Subcutaneous preadipocyte (primary cell): ENCODE measurements around the gene DSN1. TPM values are rescaled to one million over a fixed set of nuclear protein-coding genes. Genes with fewer than 3 reads are reported as not detected.

Source experiments
- total RNA-seq: library from RNA; depleted of rRNA; stranded (reverse); fragments of >200 nt; gene quantifications from 2 replicates; pipeline ENCODE4 v1.2.3, GENCODE V29; 2012

The DSN1 gene
- 12.5 and 22.5 TPM in 2 replicates for total RNA-seq

GRCh38 chr20:36773597-36774390 lies at the start of gene DSN1:
Gene DSN1, minus strand, starts transcription at chr20:36773763. Its CDS starts 2,305 bp downstream, at chr20:36771458.

GRCh38 chr20:36745927-36746659 lies 27.5 kb downstream of the DSN1 start, which contains the start of gene NDRG3:
Gene NDRG3, minus strand, starts transcription at chr20:36746090. Its CDS starts 24,355 bp downstream, at chr20:36721735.

Other genes starting within 250 kb of the DSN1 start
- 11.3 and 23.1 TPM in 2 replicates for gene MYL9, start 232.2 kb downstream of the DSN1 start, total RNA-seq
- 4.4 and 5.5 TPM in 2 replicates for gene TGIF2, start 200.2 kb downstream of the DSN1 start, total RNA-seq
- gene RAB5IF, start 168.0 kb downstream of the DSN1 start, total RNA-seq: 53.6 and 61.8 TPM in 2 replicates
- gene SLA2, start 127.6 kb downstream of the DSN1 start, total RNA-seq: not detected in 2 replicates
- gene NDRG3, start 27.7 kb downstream of the DSN1 start, total RNA-seq: 15.1 and 19.7 TPM in 2 replicates
- gene TLDC2, start 102.4 kb upstream of the DSN1 start, total RNA-seq: not detected in 2 replicates
- 40.1 and 75.0 TPM in 2 replicates for gene SAMHD1, start 177.9 kb upstream of the DSN1 start, total RNA-seq